DOHH2 (cell line): ENCODE data around the gene SHC4.

Experiments
- EZH2phosphoT487 ChIP-seq: fragments of 200-600 bp; sonication (generic); IDR thresholded peaks from 2 replicates; pipeline ENCODE4 v1.6.1; 2017; ENCODE audit warnings: borderline replicate concordance, mild to moderate bottlenecking, antibody characterized with exemption, low read length, moderate library complexity, mixed read lengths
- TF ChIP-seq, protein P1 (sequence below): fragments of 200-600 bp; sonication (generic); IDR thresholded peaks from one replicate; pipeline ENCODE4 v1.5.1; 2014; ENCODE audit warnings: antibody characterized with exemption, mild to moderate bottlenecking, low read depth, low read length; ENCODE audit not compliant: poor library complexity, severe bottlenecking

DNA sequence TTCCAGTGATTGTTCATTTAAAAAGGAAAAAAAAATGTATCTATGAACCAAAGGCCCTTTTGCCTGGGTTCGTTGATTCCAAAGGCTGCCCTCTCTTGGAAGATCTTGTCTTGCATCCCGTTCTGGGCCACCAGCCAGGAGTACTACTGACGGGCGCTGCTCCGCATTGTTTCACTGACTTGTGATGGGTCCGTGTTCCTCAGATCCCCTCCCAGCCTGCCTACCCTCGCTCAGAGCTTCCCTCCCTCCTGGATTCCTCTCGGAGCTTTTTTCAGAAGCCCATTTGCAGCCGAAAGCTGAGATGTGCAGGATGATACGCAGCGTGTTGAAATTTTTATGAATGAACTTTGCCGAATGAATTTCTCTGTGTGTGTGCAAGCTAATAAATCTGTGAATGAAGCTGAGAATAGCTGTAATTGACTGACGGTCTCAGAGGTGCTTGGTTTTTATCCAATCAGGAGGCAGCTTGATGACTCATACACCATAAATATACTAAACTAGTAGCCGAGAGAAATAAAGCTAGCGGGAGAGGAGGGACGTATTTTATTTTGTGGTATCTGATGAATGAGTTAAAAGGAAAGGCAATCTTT is at the start of gene SHC4:
- TF ChIP-seq, protein P1, sequence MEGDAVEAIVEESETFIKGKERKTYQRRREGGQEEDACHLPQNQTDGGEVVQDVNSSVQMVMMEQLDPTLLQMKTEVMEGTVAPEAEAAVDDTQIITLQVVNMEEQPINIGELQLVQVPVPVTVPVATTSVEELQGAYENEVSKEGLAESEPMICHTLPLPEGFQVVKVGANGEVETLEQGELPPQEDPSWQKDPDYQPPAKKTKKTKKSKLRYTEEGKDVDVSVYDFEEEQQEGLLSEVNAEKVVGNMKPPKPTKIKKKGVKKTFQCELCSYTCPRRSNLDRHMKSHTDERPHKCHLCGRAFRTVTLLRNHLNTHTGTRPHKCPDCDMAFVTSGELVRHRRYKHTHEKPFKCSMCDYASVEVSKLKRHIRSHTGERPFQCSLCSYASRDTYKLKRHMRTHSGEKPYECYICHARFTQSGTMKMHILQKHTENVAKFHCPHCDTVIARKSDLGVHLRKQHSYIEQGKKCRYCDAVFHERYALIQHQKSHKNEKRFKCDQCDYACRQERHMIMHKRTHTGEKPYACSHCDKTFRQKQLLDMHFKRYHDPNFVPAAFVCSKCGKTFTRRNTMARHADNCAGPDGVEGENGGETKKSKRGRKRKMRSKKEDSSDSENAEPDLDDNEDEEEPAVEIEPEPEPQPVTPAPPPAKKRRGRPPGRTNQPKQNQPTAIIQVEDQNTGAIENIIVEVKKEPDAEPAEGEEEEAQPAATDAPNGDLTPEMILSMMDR: no peak
- no peak for TF ChIP-seq EZH2phosphoT487
